ENCODE measurements around the gene RGL4.

Gene RGL4

DNA sequence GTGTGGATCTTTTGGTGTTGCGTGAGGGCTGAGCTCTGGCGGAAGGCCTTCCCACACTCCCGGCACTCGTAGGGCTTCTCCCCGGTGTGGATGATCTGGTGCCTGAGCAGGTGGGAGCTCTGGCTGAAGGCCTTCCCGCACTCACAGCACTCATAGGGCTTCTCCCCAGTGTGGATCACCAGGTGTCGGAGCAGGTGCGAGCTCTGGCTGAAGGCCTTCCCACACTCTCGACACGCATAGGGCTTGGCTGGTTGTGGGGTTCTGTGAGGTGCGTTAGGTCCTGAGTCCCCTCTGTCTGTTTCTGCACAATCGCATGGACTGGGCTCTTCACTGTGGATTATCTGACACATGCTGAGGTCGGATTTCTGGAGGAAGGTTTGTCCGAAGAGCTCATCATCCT lies 53.7 kb downstream of the RGL4 start:
- no peak for DNase-seq

DNA sequence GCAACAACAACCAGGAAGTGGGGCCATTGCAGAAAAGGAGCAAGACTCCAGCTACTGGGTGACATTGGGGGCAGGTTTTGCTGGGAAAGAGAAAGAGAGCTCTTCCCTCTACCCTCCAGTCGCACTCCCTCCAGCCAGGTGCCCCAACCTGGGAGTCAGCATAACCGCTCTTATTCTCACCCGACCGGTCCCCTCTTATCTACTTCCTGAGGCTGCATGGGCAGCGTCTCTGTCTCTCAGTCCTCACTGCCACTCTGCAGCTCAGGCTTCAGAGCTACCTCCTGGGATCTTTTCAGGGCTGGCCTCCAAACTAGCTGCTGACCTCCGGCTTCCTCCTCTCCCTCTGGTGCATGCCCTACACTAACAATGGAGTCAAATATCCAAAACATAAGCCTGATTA lies 55.0 kb downstream of the RGL4 start:
- peak; percentile 53 for DNase-seq

All from hematopoietic multipotent progenitor cell treated with erythropoietin and hydrocortisone succinate and interleukin-3 and kit ligand, for 6 days (in vitro differentiated cells).